T-helper 22 cell (primary cell): ENCODE data around the gene SMIM11.
"Not testable (repeated sequence)": the region's sequence is repeated elsewhere in the genome, so short reads cannot be mapped to it uniquely, and the experiment has no call there.

Experiments used
- DNase-seq: peaks from one replicate; pipeline ENCODE4 v3.0.0-alpha.2; 2020; ENCODE audit warnings: low read depth

The SMIM11 gene

DNA sequence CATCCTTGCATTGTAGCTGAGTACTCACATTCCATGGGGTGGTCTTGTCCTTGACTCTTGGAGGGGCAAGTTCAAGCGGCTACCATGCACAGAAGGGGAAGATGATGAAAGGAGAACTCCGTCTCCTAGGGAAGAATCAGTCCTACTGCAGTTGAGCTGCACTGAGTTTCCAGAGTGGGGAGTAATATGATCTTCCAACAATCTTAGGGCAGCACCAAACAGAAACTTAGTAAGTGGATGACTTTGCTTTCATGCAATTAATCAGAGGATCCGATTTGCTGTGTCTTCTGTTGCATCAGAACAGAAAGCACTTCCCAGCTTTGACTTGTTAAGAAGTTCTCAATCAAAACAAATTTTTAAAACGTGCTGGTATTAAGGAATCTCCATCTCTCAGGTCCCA is 48.5 kb downstream of the SMIM11 start, which contains the start of gene SMIM34:
Gene SMIM34, minus strand, starts transcription at position 147 of the 400 bp plus-strand sequence. Its CDS starts 112 bp downstream, at position 35.
- not testable (repeated sequence) for DNase-seq

DNA sequence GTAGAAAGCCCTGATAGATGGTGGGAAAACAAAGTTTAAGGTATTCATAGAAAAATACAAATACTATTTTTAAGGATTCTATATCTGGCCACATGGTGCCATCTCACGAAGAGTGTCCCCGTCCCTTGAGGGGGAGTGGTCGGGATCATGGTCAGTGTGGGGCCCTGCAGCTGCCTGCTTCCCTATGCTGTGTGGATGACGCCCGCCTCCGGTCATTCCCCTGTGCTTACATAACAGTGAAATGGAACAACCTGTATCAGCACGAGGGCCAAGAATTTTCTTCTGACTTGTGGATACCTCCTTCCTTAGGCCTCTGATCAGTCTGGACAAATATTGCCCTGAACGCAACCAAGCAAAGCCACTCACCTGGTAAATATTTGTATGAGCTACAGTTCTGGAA is 52.0 kb downstream of the SMIM11 start:
- not testable (repeated sequence) for DNase-seq

DNA sequence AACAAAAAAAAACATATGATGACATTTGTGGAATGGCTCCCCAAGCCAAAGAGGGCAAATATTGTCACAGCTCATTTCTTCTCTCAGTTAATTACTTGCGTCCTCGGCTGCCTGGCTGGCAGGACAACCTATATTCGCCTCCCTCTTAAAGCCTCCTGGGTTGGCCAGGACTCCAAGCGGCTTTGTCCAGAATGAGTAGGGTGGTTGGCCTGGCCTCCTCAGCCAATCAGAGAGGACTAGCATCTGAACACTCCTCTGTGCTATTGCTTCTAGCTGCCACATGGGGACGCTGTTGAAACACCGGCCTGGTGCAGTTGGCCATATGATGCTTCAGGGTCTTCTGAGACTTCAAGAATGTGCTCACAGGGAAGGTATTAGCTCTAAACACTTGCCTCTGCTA is 53.1 kb downstream of the SMIM11 start:
- DNase-seq, result not testable (repeated sequence)

DNA sequence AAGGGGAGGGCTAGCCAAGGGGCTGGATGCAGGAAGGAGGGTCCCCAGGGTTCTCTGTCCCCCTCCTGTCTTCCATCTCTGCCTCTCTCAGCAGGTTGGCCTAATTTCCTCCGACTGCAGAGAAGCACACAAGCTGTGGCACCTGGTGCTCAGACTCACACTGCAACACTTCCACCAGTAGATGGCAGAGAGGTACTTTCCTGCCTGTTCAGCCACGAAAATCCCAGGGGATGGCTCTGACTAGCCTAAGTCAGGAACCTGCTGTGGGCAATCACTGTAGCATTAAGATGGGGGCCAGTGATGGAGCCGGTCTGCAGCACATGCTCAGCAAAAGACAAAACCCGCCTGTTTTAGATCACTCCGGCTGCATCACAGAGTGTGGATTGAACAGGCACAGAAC is 54.4 kb downstream of the SMIM11 start:
- DNase-seq, result not testable (repeated sequence)
